Stimulated activated CD8-positive, alpha-beta memory T cell treated with anti-CD3 and anti-CD28 coated beads, Interleukin-7, amount 100 ng/mL, for 24 hours (primary cell): ENCODE data around the gene DYRK1A.

Experiments used
- DNase-seq: peaks from one replicate; pipeline ENCODE4 v3.0.0-alpha.2; 2020; ENCODE audit warnings: low read depth

The DYRK1A gene

DNA sequence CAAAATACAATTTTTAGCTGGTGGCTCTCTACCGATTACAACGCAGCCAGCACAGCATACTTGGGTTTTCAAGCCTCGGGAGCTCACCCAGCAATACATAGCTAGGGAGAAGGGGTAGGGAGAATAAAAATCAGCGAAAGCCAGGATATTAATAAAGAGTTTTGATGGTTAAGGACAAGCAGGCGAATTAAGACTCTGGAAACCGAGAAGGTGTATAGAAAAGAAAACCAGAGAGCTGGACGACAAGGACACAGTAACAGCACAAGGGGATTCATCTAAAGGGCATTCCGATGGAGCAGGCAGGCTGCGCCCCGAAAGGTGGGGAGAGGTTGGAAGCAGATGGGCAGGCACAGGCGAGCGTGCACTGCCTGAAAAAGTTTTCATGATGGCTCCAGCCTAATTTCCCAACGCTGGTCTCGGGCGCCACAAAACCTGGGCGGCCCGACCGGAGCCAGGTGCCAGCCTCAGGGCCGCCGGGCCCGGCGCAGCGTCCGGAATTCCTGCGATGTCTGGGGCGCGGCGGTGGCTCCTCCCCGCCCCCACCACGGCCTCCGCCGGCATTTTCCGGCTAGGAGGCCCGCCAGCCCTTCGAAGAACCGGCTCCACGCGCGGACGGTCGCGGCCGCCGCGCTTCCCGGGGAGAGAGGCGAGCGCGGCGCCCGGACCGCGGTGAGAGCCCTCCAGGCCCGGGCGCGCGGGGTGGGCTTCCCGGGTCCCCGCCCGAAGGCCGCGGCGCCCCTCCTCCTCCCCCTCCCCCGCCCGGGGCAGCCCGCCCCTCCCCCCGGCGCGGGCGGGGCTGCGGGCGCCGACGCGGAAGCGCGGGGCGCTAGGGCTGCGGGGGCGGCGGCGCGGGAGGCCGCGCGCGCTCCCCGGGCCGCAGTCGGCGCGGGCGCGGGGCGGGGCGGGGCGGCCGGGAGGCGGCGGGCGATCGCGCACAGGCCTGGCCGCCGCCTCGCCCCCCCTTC lies 774 bp upstream of the DYRK1A start:
- DNase-seq, result no peak

DNA sequence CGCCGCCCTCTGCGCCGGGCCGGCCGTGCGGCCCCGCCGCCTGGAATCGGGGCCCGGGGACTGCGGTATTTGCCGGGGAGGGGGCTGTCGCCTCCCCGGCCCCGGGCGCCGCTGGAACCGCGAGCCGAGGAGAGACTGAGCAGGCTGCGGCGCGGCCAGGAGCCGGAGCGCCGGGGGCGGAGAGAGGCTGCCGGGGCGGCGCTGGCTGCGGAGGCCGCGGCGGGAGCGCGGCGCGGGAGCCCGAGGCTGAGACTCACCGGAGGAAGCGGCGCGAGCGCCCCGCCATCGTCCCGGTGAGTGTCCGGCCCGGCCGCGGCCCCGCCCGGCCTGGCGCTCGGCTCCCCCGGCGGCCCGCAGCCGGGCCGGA lies 746 bp downstream of the DYRK1A start:
- no peak for DNase-seq

GRCh38 chr21:37367703-37368540 lies 1.3 kb downstream of the DYRK1A start:
- DNase-seq, result no peak

GRCh38 chr21:37368541-37369279 lies 2.1 kb downstream of the DYRK1A start:
- DNase-seq, result no peak

- no peak for DNase-seq
These were observed 2.8 kb downstream of the DYRK1A start for GRCh38 chr21:37369307-37369854.

DNA sequence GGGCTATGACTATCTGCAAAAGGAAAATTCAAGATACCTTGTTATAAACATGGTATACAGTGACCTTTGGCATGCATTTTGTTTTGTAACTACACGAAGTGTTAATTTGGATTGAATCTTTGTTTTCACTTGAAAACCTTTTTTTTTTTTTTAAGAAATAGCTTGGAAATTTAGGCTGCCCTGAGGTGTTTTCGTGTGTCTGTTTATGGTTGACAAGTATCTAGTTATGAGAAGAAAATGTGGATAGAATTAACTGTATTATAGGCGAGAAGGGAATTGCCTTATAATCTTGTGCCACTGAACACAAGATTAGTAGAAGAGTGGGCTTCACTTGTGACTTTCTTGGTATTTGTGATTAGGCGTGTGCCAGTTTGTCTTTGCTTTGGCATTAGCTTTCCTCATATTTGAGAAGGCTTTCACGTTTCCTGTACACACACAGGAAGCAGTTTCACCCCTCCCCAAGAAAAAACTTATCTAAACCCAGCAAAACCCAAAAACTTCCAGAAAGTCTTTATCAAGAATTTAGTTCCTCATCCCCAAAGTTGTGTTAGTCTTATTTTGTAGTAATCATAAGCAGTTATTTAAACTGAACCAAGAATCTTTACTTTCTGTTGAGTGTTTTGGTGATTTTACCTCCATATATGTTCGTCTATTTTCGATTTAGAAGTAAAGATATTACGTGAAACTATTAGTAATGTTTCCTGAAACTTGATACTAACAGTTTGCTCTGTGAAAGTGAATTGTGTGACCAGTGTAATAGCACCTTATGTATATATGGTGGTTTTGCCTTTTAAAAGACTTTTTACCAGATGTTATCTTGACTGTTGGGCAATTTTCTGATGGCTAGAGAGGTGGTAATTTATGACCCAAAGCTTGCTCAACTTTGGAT lies 3.8 kb downstream of the DYRK1A start:
- no peak for DNase-seq

DNA sequence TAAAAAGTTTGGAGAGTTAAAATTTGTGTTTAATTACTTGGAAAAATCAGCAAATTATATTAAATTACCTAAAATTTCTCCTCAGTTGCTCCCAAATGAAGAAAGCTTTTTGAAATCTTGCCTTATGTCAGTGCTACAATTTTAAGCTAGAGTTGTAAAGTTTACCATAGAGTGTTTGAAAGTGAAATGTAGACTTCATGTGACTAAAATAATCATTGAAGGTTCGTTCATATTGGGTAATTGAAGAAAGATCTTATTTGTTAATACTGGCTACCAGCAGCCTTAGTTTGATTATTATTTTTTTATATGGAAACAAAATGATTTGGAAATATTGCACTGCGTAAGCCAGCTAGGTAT lies 4.4 kb downstream of the DYRK1A start:
- DNase-seq, result no peak

GRCh38 chr21:37372127-37372731 lies 5.7 kb downstream of the DYRK1A start:
- no peak for DNase-seq

GRCh38 chr21:37372951-37373350 lies 6.4 kb downstream of the DYRK1A start:
- no peak for DNase-seq

GRCh38 chr21:37373539-37373938 lies 7.0 kb downstream of the DYRK1A start:
- no peak for DNase-seq

DNA sequence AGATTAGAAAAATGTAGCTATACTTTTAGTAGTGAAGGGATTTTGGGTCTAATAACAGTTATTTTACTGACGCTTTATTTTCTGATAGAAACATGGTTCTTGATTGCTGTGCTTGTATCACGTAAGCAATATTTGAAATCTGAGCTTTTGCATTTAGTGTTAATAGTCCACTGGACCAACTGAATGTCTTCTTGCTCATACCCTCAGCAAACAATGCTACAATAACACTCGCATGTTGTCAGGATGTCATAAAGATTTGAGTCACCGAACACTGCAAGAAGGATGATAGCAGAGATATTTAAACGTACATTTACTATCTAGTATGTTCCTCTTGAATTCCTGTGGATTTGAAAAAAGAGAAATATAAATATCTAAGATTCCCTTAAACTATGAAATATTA lies 7.5 kb downstream of the DYRK1A start:
- DNase-seq, result no peak

GRCh38 chr21:37375866-37376574 lies 9.4 kb downstream of the DYRK1A start:
- no peak for DNase-seq

DNA sequence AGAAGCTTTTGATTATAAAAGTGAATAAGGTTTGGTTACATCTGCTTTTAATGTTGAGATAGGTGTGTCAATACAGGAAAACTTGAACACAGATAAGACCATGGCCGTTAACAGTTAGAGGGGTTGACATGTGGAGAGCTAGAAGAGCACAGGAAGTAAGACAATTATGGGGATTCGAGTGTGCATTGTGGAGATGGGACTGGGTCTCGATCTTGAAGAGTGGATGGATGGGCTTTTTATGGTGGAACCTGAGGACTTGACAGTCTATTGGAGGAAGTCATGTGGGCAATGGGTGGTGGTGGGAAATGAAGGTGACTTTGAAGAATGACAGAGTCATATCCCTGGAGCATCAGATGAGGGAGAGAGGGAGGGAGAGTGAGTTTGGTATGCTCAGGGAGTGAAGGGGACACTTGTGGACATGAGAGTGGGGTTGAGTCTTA lies 12.1 kb downstream of the DYRK1A start:
- DNase-seq, result no peak

GRCh38 chr21:37380349-37381323 lies 14.1 kb downstream of the DYRK1A start:
- DNase-seq, result no peak

DNA sequence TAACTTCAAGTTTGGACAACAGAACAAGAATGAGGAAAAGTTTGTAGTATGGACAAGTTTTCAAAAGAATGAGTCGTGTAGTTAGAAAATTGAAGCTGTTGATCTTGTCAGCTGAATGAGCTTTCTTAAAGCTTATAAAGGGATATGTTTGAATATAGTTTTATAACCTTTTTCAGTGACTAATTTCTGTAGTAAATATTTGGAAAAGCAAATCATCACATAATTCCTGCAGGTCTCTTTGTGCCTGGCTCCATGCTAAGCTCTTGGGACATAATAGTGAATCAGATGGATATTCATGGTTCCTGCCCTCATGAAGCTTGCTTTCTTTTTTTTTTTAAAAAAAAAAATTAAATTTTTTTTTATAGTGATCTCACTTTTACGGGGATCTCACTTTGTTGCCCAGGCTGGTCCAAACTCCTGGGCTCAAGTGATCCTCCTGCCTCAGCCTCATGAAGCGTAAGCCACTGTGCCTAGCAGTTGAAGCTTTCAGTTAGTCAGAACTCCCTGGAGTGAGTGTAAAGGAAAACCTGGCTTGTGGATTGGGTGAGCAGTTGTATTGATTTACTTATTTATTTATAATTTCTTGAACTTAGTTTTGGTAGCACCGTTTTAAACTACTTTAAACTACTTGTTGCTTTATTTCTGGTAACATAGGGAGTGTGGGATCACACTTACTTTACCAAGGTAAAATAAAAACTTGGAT lies 15.5 kb downstream of the DYRK1A start:
- DNase-seq, result no peak

DNA sequence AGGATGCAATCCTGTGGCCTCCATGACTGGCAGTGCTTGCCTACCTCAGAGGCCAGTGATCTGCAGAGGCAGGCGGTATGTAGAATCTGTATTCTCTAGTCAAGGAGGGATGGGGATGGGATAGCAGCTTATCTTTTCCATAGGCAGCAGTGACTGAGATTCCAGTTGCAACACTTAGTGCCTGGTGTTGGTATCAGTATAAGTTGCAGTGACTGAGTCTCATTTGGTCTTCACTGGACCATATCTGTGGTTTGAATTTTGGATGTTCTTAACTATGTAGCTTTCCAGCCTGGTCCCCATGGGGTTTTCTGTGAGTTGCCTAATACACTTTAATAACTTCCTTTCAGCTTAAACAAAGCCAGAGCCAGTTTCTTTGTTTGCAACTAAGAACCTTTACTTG lies 16.5 kb downstream of the DYRK1A start:
- no peak for DNase-seq

DNA sequence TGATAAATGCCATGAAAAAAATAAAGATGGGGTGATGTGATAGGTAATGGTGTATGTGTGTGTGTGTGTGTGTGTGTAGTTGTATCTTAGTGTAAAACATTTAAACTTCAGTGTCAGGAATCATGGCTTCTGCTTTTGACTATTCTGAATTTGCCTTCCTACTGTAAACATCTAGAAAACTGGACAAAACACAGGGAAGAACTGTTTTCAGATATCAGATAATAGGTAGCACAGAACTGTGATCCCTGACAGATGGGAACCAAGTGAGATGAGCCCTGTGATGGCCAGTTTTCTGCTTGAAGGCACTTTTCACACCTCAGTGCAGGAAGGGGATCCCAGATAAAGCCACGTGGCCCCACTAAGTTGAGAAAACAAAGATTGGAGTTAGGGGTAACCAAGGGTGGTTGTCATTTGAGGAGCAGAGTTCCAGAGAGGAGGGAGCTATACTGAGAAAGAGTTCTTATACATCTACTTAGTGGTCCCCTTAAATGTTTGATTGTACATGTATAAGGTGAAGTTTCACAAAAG lies 17.3 kb downstream of the DYRK1A start:
- DNase-seq, result no peak

GRCh38 chr21:37384416-37384815 lies 17.8 kb downstream of the DYRK1A start:
- DNase-seq, result no peak
